K562 (cell line): ENCODE measurements around the gene ZNF672. TPM values are rescaled to one million over a fixed set of nuclear protein-coding genes. Genes with fewer than 3 reads are reported as not detected.

Experiments
- ELK1 ChIP-seq: sonication (generic); formaldehyde crosslinking; IDR thresholded peaks from 2 replicates; pipeline ENCODE4 v1.8.1; 2022; ENCODE audit warnings: missing genetic modification reagents
- ESRRA ChIP-seq: fragments of 450-650 bp; IDR thresholded peaks from 2 replicates; pipeline ENCODE4 v1.6.1; 2014; ENCODE audit warnings: low read depth, mild to moderate bottlenecking, moderate library complexity, borderline replicate concordance
- L3MBTL2 ChIP-seq: fragments of 450-650 bp; IDR thresholded peaks from 2 replicates; pipeline ENCODE4 v1.6.1; 2016; ENCODE audit warnings: mild to moderate bottlenecking, moderate library complexity
- MGA ChIP-seq: fragments of 450-650 bp; IDR thresholded peaks from 2 replicates; pipeline ENCODE4 v1.6.1; 2016; ENCODE audit warnings: mild to moderate bottlenecking, moderate library complexity
- NR2C2 ChIP-seq, 2 experiments: fragments of 200-800 bp in 1 of 2; sonication (Bioruptor generic) in 1 of 2; sonication (generic) in 1 of 2; formaldehyde crosslinking in 1 of 2; IDR thresholded peaks; 2 replicates each; pipeline versions ENCODE4 v1.6.1 to v1.8.0; 2016 to 2022; ENCODE audit warnings: mild to moderate bottlenecking in 1 of 2, missing compliant biosample characterization in 1 of 2, missing genetic modification characterization in 1 of 2, missing genetic modification reagents in 1 of 2
- POLR2AphosphoS5 ChIP-seq: IDR thresholded peaks from 2 replicates; pipeline ENCODE4 v1.6.1; 2011; ENCODE audit warnings: mild to moderate bottlenecking, low read depth, low read length, moderate library complexity; ENCODE audit not compliant: control insufficient read depth, insufficient read depth
- SMAD2 ChIP-seq: fragments of 150-350 bp; IDR thresholded peaks from 2 replicates; pipeline ENCODE4 v1.6.1; 2014; ENCODE audit warnings: low read depth, mild to moderate bottlenecking, low read length
- TCFL5 ChIP-seq: fragments of 250-450 bp; sonication (Bioruptor Pico); conservative IDR thresholded peaks from 2 replicates; pipeline ENCODE4 v1.6.1; 2021; ENCODE audit warnings: mild to moderate bottlenecking, moderate library complexity, matching md5 sums
- ZBTB1 ChIP-seq: sonication (generic); formaldehyde crosslinking; IDR thresholded peaks from 2 replicates; pipeline ENCODE4 v1.8.1; 2023; ENCODE audit warnings: missing genetic modification reagents, low read depth, mild to moderate bottlenecking, borderline replicate concordance
- ZNF639 ChIP-seq, 2 experiments: fragments of 200-800 bp in 1 of 2; sonication (Bioruptor generic) in 1 of 2; sonication (generic) in 1 of 2; formaldehyde crosslinking in 1 of 2; IDR thresholded peaks in 1 of 2; conservative IDR thresholded peaks in 1 of 2; 2 replicates each; pipeline versions ENCODE4 v1.5.0 to v1.6.1; 2016 to 2020; ENCODE audit warnings: missing compliant biosample characterization in 1 of 2, missing genetic modification characterization in 1 of 2, missing genetic modification reagents in 1 of 2
- ZNF668 ChIP-seq: fragments of 250-450 bp; sonication (Bioruptor Pico); IDR thresholded peaks from 2 replicates; pipeline ENCODE4 v1.8.0; 2022; ENCODE audit warnings: mild to moderate bottlenecking, inconsistent platforms
- polyA plus RNA-seq, 8 experiments: library from polyadenylated mRNA; depleted of rRNA in 4 of 8; stranded (reverse) in 5 of 8; unstranded in 3 of 8; fragments of >200 nt; fragmentation: Nextera tagmentation in 2 of 8; fragmentation: Illumina TruSeq in 1 of 8; extraction: Ambion mirVana in 2 of 8; extraction: Trizol in 1 of 8; gene quantifications; 2 replicates each; pipeline versions ENCODE4 v1.2.1 to v1.2.3, GENCODE V29; 2011 to 2014; ENCODE audit warnings: inconsistent platforms in 1 of 8, missing spikeins in 1 of 8
- total RNA-seq, 7 experiments: library from RNA; depleted of rRNA in 6 of 7; stranded (reverse); fragments of >200 nt in 6 of 7; fragmentation: Illumina TruSeq in 2 of 7; extraction: Trizol in 2 of 7; gene quantifications; 2 replicates each; pipeline versions ENCODE4 v1.2.1 to v1.2.3, GENCODE V29; 2011 to 2021; ENCODE audit warnings: low replicate concordance in 1 of 7

The ZNF672 gene
- total and polyA plus RNA-seq, 9 of the 15 experiments (the other 6 are each of a cell fraction or from before 2014, with no cell fraction given) = 1.9 to 57.9 (median 24.1) TPM

GRCh38 chr1:248834343-248834940 lies 3.6 kb upstream of the ZNF672 start (continued):
- TF ChIP-seq ZNF639 (CRISPR knock-in tag; conservative IDR thresholded peaks at IDR 0.05 in 1 of 2, IDR thresholded peaks at IDR 0.05 in 1 of 2) (no peak), ELK1 (no peak), L3MBTL2 (peak; percentile 56; the same call in 1 of the 2 replicates), MGA (peak; percentile 88), TCFL5 (no peak), NR2C2 (CRISPR knock-in tag; IDR thresholded peaks at IDR 0.05) (no peak), NR2C2 (tag; IDR thresholded peaks at IDR 0.05) (no peak), ESRRA (peak; percentile 22; the same call in 1 of the 2 replicates), ZNF668 (peak; percentile 76; the same call in 1 of the 2 replicates), POLR2AphosphoS5 (peak; percentile 46; the same call in 1 of the 2 replicates), ZBTB1 (no peak), SMAD2 (no peak)
